SIG-M5 treated with dmso at 0.1 percent for 504 hours (cell line): ENCODE data around the gene SIK1.

Experiments
- DNase-seq: peaks from one replicate; lab custom pipeline; 2025; ENCODE audit not compliant: unreplicated experiment; lab: John Stamatoyannopoulos, UW

SIK1 gene

GRCh38 chr21:43369124-43369523 lies 57.8 kb downstream of the SIK1 start:
- DNase-seq, result peak; percentile 73

- DNase-seq, result no peak
Measured at GRCh38 chr21:43368685-43369084, 58.2 kb downstream of the SIK1 start.

DNA sequence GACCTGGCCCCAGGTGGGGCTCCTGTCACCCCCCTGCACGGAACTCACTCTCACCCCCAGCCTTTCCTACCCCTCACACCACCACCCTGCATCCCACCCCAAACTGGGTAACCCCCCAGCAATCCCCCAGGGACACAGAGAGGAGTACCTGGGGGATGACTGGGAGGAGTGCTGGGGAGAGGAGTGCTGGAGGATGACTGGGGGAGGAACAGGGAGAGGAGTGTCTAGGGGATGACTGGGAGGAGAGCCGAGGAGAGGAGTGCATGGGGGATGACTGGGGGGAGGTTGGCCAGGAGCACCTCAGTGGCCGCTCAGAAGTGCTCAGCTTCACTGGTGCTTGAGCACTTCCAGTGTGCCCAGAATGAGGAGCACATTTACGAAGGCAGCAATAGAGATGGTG lies 59.1 kb downstream of the SIK1 start:
- no peak for DNase-seq

GRCh38 chr21:43367296-43367695 lies 59.6 kb downstream of the SIK1 start:
- DNase-seq, result no peak

DNA sequence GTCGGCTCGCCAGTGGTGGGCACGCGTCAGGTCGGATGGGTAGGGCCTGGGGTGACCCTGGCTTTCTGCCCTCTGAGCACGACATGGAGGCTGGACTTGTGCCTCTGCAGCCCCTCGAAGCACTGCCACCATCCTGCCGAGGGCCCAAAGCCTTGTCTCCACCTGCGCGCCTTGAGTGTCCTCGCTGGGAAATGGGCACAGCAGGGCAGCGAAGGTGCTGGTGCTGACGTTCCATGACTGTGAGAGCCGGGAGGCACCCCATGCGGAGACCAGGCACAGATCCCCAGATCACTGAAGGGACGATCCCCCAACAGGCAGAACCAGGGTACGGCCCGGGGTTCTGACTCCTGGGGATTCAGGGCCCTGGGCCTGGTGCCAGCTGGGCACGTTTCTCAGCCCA lies 60.3 kb downstream of the SIK1 start:
- DNase-seq, result no peak

- DNase-seq, result no peak
Measured at GRCh38 chr21:43365611-43366426, 61.1 kb downstream of the SIK1 start.

DNA sequence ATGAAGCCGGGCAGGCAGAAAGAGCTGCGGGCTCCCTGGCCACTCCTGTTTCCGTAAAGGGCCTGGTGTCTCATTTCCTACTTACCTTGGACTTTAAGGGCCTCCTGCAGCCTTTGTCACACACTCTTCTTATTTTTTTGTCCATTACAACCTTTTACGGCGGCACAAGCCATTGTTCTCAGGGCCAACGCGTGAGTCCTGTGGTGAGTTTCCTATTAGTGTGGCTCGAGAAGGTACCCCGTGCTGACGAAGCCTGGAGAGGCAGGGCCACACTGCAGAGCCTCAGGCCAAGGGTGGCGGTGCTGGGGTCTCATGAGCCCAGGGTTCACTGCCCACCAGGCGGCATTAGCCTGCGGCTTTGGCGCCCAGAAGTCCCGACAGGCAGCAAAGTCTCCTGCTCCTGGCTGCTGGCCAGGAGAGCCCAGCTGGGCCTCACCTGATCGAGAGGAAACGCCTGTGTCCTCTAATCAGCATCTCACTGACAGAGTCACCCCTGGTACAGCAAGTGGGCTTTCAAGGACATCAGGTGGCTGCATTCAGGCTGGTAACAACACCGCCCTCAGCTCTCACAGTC lies 62.0 kb downstream of the SIK1 start:
- no peak for DNase-seq
